Measurements from ENCODE around the gene CTSW. TPM values are rescaled to one million over a fixed set of nuclear protein-coding genes. Genes with fewer than 3 reads are reported as not detected.
A peak's percentile ranks its signal among the peaks of the same experiment; 100 is the strongest.

CTSW gene
- total RNA-seq, 3 donors from 2014 or later (not counting 1 experiment from before 2014, with no cell fraction given), result 765 to 1,016 (median 976) TPM

- ATAC-seq (no peak), DNase-seq (no peak)
- H3K27me3 ChIP-seq (ENCODE audit: control insufficient read depth, insufficient read depth, low read length), result no peaks in the 10 kb centered on the region
- intact Hi-C loops (cut with micrococcal nuclease), result loop anchor here (5.0 kb wide), 1 partner anchor 70 kb away; the partner anchor contains the start of gene SART1
- peaks cover 63% of the 10 kb centered on the region for H3K4me1 ChIP-seq (ENCODE audit: control insufficient read depth, insufficient read depth, low read length)
- no peaks in the 10 kb centered on the region for H3K36me3 Mint-ChIP-seq
- H3K9me3 ChIP-seq (ENCODE audit: control insufficient read depth, insufficient read depth, low read length), result no peaks in the 10 kb centered on the region
- no peak overlapping the region for H3K4me3 ChIP-seq (ENCODE audit: low read length)
- no peaks in the 10 kb centered on the region for H3K27me3 Mint-ChIP-seq (ENCODE audit: low read depth in 2 of 2)
- H3K4me1 Mint-ChIP-seq, result peaks cover 47 to 48% of the 10 kb centered on the region in 2 donors
- WGBS (ENCODE audit: insufficient coverage), result 78% methylated on average over 10 of the region's 10 CpGs
- H3K9me3 Mint-ChIP-seq, result no peaks in the 10 kb centered on the region
- H3K27ac Mint-ChIP-seq, result peak overlapping the region; percentile 88 to 96
- H3K27ac ChIP-seq (ENCODE audit: low read length), result no peak overlapping the region
- no peaks in the 10 kb centered on the region for H3K36me3 ChIP-seq (ENCODE audit: control insufficient read depth, insufficient read depth, low read length)
- H3K4me3 Mint-ChIP-seq, result peak overlapping the region; percentile 88
- TF ChIP-seq CTCF (IDR thresholded peaks at IDR 0.05), result no peak
Measured at GRCh38 chr11:65892661-65893317, 13.2 kb downstream of the CTSW start.

- WGBS (ENCODE audit: insufficient coverage), result 7% methylated on average over 16 of the region's 16 CpGs
- ATAC-seq, result no peak
Measured at GRCh38 chr11:65894034-65894591, 14.5 kb downstream of the CTSW start.

DNA sequence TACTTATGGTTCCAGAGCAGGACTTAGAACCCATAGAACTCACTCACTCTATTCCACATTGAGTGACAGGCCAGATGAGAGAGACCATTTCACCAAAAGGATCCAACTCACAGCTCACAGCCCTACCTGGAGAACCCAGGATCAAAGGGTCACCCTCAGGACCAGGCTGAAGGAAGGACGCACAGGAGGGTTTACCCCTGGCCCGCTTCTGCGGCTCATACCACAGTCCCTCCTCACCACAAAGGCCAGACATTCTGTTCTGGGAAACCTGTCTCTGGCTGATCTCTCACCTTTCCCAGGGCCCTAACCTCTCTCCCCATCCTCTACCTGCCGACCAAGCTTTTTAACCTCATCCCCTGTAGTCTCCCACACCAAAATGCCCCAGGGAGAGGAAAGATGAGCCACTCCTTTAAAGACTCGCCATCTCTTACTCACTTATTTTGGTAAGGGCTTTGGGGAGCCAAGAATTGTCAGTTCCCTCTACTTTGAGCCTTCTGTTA is 15.9 kb downstream of the CTSW start:
- H3K4me3 Mint-ChIP-seq, result no peak overlapping the region
- no peaks in the 10 kb centered on the region for H3K36me3 Mint-ChIP-seq
- peaks cover 0 to 2% of the 10 kb centered on the region in 2 donors for H3K27me3 Mint-ChIP-seq (ENCODE audit: low read depth in 2 of 2)
- Histone ChIP-seq H3K4me3 (ENCODE audit: low read length) (no peak overlapping the region), H3K27ac (ENCODE audit: low read length) (no peak overlapping the region), H3K36me3 (ENCODE audit: control insufficient read depth, insufficient read depth, low read length) (no peaks in the 10 kb centered on the region), H3K4me1 (ENCODE audit: control insufficient read depth, insufficient read depth, low read length) (peaks cover 57% of the 10 kb centered on the region), H3K27me3 (ENCODE audit: control insufficient read depth, insufficient read depth, low read length) (peaks cover 5% of the 10 kb centered on the region), H3K9me3 (ENCODE audit: control insufficient read depth, insufficient read depth, low read length) (no peaks in the 10 kb centered on the region)
- intact Hi-C loops (cut with micrococcal nuclease), result no loop called here
- TF ChIP-seq CTCF (IDR thresholded peaks at IDR 0.05), result no peak
- ATAC-seq, result no peak
- no peak for DNase-seq
- peak overlapping the region in 1 of 2 donors; percentile 41 for H3K27ac Mint-ChIP-seq
- H3K4me1 Mint-ChIP-seq, result peaks cover 20 to 31% of the 10 kb centered on the region in 2 donors
- WGBS (ENCODE audit: insufficient coverage), result 95% methylated on average over 4 of the region's 5 CpGs
- H3K9me3 Mint-ChIP-seq, result no peaks in the 10 kb centered on the region

More at GRCh38 chr11:65894034-65894591, 14.5 kb downstream of the CTSW start:
- Mint-ChIP-seq H3K4me3 (peak overlapping the region; percentile 88), H3K9me3 (no peaks in the 10 kb centered on the region), H3K36me3 (no peaks in the 10 kb centered on the region), H3K27ac (peak overlapping the region; percentile 88 to 96), H3K27me3 (ENCODE audit: low read depth in 2 of 2) (peaks cover 0 to 2% of the 10 kb centered on the region in 2 donors), H3K4me1 (peaks cover 33 to 40% of the 10 kb centered on the region in 2 donors)
- intact Hi-C loops (cut with micrococcal nuclease), result loop anchor here (5.0 kb wide), 1 partner anchor 68 kb away; the partner anchor contains the start of gene SART1
- Histone ChIP-seq H3K27me3 (ENCODE audit: control insufficient read depth, insufficient read depth, low read length) (peaks cover 2% of the 10 kb centered on the region), H3K36me3 (ENCODE audit: control insufficient read depth, insufficient read depth, low read length) (no peaks in the 10 kb centered on the region), H3K9me3 (ENCODE audit: control insufficient read depth, insufficient read depth, low read length) (no peaks in the 10 kb centered on the region), H3K4me1 (ENCODE audit: control insufficient read depth, insufficient read depth, low read length) (peaks cover 58% of the 10 kb centered on the region), H3K4me3 (ENCODE audit: low read length) (peak overlapping the region; percentile 4), H3K27ac (ENCODE audit: low read length) (peak overlapping the region; percentile 71)
- DNase-seq, result peak in 1 of 2 donors; percentile 66
- no peak for TF ChIP-seq CTCF (IDR thresholded peaks at IDR 0.05)
